ENCODE measurements around the gene DUOX2. TPM values are rescaled to one million over a fixed set of nuclear protein-coding genes. Genes with fewer than 3 reads are reported as not detected.

Gene DUOX2
- total RNA-seq, 4 donors from 2014 or later = 0.68 to 23.8 (median 1.9) TPM

DNA sequence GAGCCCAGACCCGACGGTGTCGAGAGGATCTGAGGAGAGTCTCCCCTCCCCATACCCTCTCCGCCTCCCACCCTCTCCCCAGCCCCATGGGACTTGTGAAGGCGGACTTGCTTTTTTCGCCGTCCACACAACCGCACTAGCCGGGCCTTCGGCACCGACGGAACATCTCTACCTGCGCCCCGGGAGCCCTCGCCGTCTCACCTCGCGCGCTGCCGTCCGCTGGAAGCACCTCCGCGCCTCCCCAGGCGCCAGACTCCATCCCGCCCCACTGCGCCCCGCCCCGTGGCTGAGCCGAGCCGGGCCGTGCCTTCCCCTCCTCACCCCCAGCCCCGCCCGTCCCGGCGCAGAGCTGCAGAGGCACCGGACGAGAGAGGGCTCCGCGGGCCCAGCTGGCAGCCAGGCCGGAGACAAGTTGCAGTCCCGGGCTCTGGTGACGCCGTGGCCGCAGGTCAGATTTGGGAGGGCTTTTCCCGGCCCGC, 15.7 kb upstream of the DUOX2 start, which contains the start of the genes DUOX1 and DUOXA1:
DUOX1 (plus strand) TSS at position 344 of the 479 bp plus-strand sequence. CDS start 1,973 bp downstream, outside the sequence.
DUOXA1 (minus strand) TSS at position 229 of the 479 bp plus-strand sequence. CDS start 6,865 bp downstream, outside the sequence.
- Histone ChIP-seq H3K36me3 (no peaks in the 10 kb centered on the region), H3K4me1 (peaks cover 3 to 14% (median 12%) of the 10 kb centered on the region in 4 donors), H3K4me3 (peak within 1 kb of the TSS in 1 of 4 donors; percentile 38), H3K27me3 (peaks cover 80% of the 10 kb centered on the region), H3K27ac (no peak within 1 kb of the TSS), H3K9me3 (no peaks in the 10 kb centered on the region)
- intact Hi-C loops (cut with DNase I; ENCODE audit: low total_unique reads) = no loop called here
- TF ChIP-seq, protein P1, sequence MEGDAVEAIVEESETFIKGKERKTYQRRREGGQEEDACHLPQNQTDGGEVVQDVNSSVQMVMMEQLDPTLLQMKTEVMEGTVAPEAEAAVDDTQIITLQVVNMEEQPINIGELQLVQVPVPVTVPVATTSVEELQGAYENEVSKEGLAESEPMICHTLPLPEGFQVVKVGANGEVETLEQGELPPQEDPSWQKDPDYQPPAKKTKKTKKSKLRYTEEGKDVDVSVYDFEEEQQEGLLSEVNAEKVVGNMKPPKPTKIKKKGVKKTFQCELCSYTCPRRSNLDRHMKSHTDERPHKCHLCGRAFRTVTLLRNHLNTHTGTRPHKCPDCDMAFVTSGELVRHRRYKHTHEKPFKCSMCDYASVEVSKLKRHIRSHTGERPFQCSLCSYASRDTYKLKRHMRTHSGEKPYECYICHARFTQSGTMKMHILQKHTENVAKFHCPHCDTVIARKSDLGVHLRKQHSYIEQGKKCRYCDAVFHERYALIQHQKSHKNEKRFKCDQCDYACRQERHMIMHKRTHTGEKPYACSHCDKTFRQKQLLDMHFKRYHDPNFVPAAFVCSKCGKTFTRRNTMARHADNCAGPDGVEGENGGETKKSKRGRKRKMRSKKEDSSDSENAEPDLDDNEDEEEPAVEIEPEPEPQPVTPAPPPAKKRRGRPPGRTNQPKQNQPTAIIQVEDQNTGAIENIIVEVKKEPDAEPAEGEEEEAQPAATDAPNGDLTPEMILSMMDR (IDR thresholded peaks at IDR 0.05) = no peak
- TF ChIP-seq POLR2A (IDR thresholded peaks at IDR 0.05) (no peak), EP300 (IDR thresholded peaks at IDR 0.05; ENCODE audit: low read depth) (no peak), POLR2AphosphoS5 (IDR thresholded peaks at IDR 0.05) (no peak)
- peak; percentile 63 for DNase-seq
- in situ Hi-C loops (cut with MboI; ENCODE audit: low pct_ligation_motif_present in 1 of 4, low pct_unique_long_range_greater_than_20kb in 1 of 4, low sequenced_read_pairs in 3 of 4) = no loop called here
- WGBS, 2 donors (ENCODE audit: low coverage in 1 of 2) = 9% methylated on average over 33 of the region's 46 CpGs; no CpG with 5 or more reads in 1 of the 2 donors

DNA sequence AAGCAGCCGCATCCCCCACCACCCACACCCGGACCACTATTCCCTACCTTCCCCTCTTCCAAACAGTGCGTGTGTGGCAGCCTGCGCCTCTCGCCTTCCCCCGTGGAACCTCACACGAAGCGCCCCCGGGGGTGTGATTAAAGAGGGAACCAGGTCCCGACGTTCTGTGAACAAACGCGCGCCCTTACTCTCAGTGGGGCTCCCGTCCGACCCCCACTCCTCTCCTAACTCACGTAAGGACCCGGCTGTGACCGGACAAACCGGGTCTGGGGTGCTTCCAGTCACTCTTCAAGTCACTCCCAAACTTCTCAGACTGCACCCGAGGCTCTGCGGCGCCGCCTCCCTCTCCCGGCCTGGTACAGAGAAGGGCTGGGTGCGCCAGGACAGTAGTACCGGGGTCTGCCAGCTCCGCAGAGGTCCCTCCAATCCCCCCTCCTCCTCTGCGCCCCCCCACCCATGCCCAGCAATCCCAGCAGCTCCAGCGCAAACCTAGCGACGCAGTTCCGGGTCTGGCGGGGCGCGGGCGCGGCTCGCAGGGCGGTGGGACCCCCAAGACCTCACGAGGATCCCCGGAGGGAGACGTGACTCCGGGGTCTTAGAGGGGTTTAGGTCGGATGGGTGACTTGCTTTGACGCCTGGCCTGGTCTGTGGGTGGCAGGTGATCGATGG, 15.1 kb upstream of the DUOX2 start:
- 16% methylated on average over 31 of the region's 47 CpGs; no CpG with 5 or more reads in 1 of the 2 donors for WGBS, 2 donors (ENCODE audit: low coverage in 1 of 2)
- no peaks in the 10 kb centered on the region for H3K36me3 ChIP-seq
- intact Hi-C loops (cut with DNase I; ENCODE audit: low total_unique reads) = no loop called here
- H3K27ac ChIP-seq = no peak overlapping the region
- H3K4me1 ChIP-seq = peaks cover 3 to 13% (median 12%) of the 10 kb centered on the region in 4 donors
- peaks cover 80% of the 10 kb centered on the region for H3K27me3 ChIP-seq
- DNase-seq = no peak
- in situ Hi-C loops (cut with MboI; ENCODE audit: low pct_ligation_motif_present in 1 of 4, low pct_unique_long_range_greater_than_20kb in 1 of 4, low sequenced_read_pairs in 3 of 4) = no loop called here
- TF ChIP-seq, protein P1 (IDR thresholded peaks at IDR 0.05) = no peak
- TF ChIP-seq EP300 (IDR thresholded peaks at IDR 0.05; ENCODE audit: low read depth) = no peak
- TF ChIP-seq POLR2A (IDR thresholded peaks at IDR 0.05) = no peak
- TF ChIP-seq POLR2AphosphoS5 (IDR thresholded peaks at IDR 0.05) = no peak
- H3K4me3 ChIP-seq = peak overlapping the region in 1 of 4 donors; percentile 38
- H3K9me3 ChIP-seq = no peaks in the 10 kb centered on the region

DNA sequence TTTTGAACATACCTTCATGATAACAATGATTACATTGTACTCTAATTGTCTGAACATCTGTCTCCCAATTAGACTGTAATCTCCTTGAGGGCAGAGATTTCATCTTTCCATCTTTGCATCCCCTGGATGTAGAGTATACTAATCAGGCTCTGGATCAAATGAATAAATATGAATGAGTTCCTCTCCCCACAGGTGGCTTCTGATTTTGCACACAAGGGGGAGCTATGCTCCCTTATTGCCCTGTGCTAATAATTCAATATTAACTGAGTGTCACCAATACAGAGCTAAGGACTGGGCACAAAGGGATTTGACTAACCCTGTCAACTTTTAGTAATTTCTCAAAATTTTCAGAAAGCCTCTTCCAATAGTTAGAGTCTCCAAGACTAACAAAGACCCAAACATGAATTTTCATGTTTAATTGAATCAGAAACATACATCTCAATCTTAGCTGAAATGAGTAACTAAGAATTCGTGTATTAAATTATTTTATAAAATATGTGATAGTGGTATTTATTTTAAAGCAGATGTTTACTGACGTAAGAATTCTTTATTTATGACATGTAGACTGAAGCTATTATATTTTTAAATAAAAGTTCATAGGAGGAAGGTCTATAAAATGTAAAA, 12.7 kb upstream of the DUOX2 start:
- peaks cover 3 to 13% (median 12%) of the 10 kb centered on the region in 4 donors for H3K4me1 ChIP-seq
- in situ Hi-C loops (cut with MboI; ENCODE audit: low pct_ligation_motif_present in 1 of 4, low pct_unique_long_range_greater_than_20kb in 1 of 4, low sequenced_read_pairs in 3 of 4) (no loop called here), intact Hi-C loops (cut with DNase I; ENCODE audit: low total_unique reads) (no loop called here)
- 52 to 62% methylated on average over 2 of the region's 2 CpGs for WGBS, 2 donors (ENCODE audit: low coverage in 1 of 2)
- H3K9me3 ChIP-seq = no peaks in the 10 kb centered on the region
- H3K36me3 ChIP-seq = no peaks in the 10 kb centered on the region
- H3K27ac ChIP-seq = no peak overlapping the region
- no peak overlapping the region for H3K4me3 ChIP-seq
- TF ChIP-seq EP300 (IDR thresholded peaks at IDR 0.05; ENCODE audit: low read depth) (no peak), POLR2AphosphoS5 (IDR thresholded peaks at IDR 0.05) (no peak)
- TF ChIP-seq, protein P1 (IDR thresholded peaks at IDR 0.05) = peak; percentile 36 to 59 (median 56)
- no peak for DNase-seq
- H3K27me3 ChIP-seq = peaks cover 86% of the 10 kb centered on the region

DNA sequence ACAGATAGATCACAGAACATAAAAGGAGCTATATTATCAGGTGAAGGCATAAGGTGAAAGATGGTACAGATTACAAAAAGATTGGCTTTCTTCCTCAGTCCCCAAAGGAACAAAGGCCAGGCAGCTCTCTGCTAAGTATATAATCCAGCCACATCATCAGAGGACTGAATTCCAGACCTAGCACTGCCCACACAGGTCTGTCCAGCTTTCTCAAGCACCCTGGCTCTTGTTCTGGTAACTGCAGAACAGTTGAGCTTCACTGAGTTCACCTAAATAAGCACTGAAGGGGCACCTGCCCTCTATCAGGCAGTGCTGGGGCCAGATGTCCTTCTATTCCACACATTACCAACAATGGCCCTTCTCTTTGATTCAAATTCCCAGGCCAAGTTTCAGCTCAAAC, 9.4 kb upstream of the DUOX2 start:
- intact Hi-C loops (cut with DNase I; ENCODE audit: low total_unique reads) = no loop called here
- TF ChIP-seq, protein P1 (IDR thresholded peaks at IDR 0.05) = no peak
- TF ChIP-seq POLR2A (IDR thresholded peaks at IDR 0.05) (no peak), EP300 (IDR thresholded peaks at IDR 0.05; ENCODE audit: low read depth) (no peak), POLR2AphosphoS5 (IDR thresholded peaks at IDR 0.05) (no peak)
- H3K36me3 ChIP-seq = no peaks in the 10 kb centered on the region
- DNase-seq = no peak
- in situ Hi-C loops (cut with MboI; ENCODE audit: low pct_ligation_motif_present in 1 of 4, low pct_unique_long_range_greater_than_20kb in 1 of 4, low sequenced_read_pairs in 3 of 4) = loop anchor here in 1 of 4 donors (25.0 kb wide), 1 partner anchor 161 kb away; the partner anchor contains the start of gene TERB2
- no peak overlapping the region for H3K27ac ChIP-seq
- H3K4me1 ChIP-seq = no peaks in the 10 kb centered on the region
- H3K9me3 ChIP-seq = no peaks in the 10 kb centered on the region
- H3K4me3 ChIP-seq = no peak overlapping the region
- peaks cover 79% of the 10 kb centered on the region for H3K27me3 ChIP-seq

Measured in transverse colon (tissue), 4 donors.